ENCODE results near the gene GAL. TPM values are rescaled to one million over a fixed set of nuclear protein-coding genes. Genes with fewer than 3 reads are reported as not detected.

Gene GAL
- total RNA-seq, 4 donors from 2014 or later, result 1.9 to 14.1 TPM; not detected in 2

GRCh38 chr11:68735646-68736045, 51.3 kb downstream of the GAL start:
- in situ Hi-C loops (cut with MboI; ENCODE audit: low pct_ligation_motif_present in 1 of 4, low pct_unique_long_range_greater_than_20kb in 1 of 4, low sequenced_read_pairs in 3 of 4) (no loop called here), intact Hi-C loops (cut with DNase I; ENCODE audit: low total_unique reads) (no loop called here)
- H3K27ac ChIP-seq, result no peak overlapping the region
- H3K4me1 ChIP-seq, result no peaks in the 10 kb centered on the region
- H3K27me3 ChIP-seq, result no peaks in the 10 kb centered on the region
- no peaks in the 10 kb centered on the region for H3K36me3 ChIP-seq
- H3K4me3 ChIP-seq, result no peak overlapping the region
- DNase-seq, result no peak
- TF ChIP-seq POLR2A (IDR thresholded peaks at IDR 0.05) (no peak), CTCF (IDR thresholded peaks at IDR 0.05) (no peak), EP300 (IDR thresholded peaks at IDR 0.05; ENCODE audit: low read depth) (no peak), POLR2AphosphoS5 (IDR thresholded peaks at IDR 0.05) (no peak)
- WGBS, 2 donors (ENCODE audit: low coverage in 1 of 2), result 89 to 96% methylated on average over 4 to 6 of the region's 6 CpGs
- no peaks in the 10 kb centered on the region for H3K9me3 ChIP-seq

Other genes starting within 250 kb of the GAL start
- 100 to 1,000 TPM in 3 of 4 donors, 10 to 100 TPM in 1; 89.8 to 158 (median 117) TPM for gene PPP6R3, start 223.8 kb upstream of the GAL start, total RNA-seq
- 1 to 10 TPM in 3 of 4 donors, under 1 TPM in 1; 1.00 to 7.5 (median 4.2) TPM for gene TESMIN, start 67.0 kb downstream of the GAL start, total RNA-seq
- 100 to 1,000 TPM in 3 of 4 donors, 10 to 100 TPM in 1; 98.9 to 263 (median 177) TPM for gene CPT1A, start 157.4 kb downstream of the GAL start, total RNA-seq
- gene MRPL21, start 219.3 kb downstream of the GAL start, total RNA-seq, result 100 to 1,000 TPM in 1 of 4 donors, 10 to 100 TPM in 2, 1 to 10 TPM in 1; 9.0 to 121 (median 52.8) TPM
- gene IGHMBP2, start 219.3 kb downstream of the GAL start, total RNA-seq, result 100 to 1,000 TPM in 2 of 4 donors, 10 to 100 TPM in 2; 25.2 to 195 (median 111) TPM

All from transverse colon (tissue), 4 donors.